Measurements from ENCODE around the gene ZNF688. TPM values are rescaled to one million over a fixed set of nuclear protein-coding genes. Genes with fewer than 3 reads are reported as not detected.

ZNF688 gene
- total and polyA plus RNA-seq, 2 of the 13 experiments (the other 11 are each of a cell fraction or from before 2014, with no cell fraction given) = 2.4 to 5.4 TPM

DNA sequence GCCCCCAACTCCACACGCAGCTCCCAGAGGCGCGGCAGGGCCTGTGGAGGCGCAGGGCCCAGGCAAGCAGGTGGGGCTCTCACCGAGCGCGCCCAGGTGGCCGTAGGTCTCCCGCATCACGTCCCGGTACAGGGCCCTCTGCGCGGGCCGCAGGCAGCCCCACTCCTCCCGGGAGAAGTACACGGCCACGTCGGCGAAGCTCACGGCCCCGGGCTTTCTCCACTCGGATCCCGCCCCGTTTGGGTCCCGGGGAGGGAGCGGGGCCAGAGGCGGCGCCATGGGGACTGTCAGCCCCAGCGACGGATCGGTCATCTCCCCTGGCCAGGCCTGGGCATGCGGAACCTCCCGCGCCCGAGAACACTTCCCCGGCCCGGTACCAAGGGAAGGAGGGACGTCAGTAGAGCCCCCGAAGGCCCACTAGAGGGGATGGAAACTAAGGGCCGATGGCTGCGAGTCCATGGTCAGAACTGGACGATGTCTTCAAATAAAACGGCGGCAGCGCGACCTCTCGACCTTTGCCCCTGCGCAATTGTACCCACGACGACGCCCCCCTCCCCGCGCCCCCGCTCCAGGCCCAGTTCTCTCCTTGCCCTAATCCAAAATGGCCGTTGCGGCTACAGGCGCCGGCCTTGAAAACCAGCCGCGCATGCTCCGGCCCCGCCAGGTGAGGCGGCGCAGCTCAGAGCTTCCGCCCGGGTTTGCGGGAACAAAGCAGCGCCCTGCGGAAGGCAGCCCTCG is 37.0 kb downstream of the ZNF688 start, which contains the start of gene ZNF747 (continued):
- TF ChIP-seq CBX2 (IDR thresholded peaks at IDR 0.05; ENCODE audit: low read depth, low read length) (no peak), CBX2 (CRISPR knock-in tag; IDR thresholded peaks at IDR 0.05; ENCODE audit: low read depth) (no peak), PHF8 (CRISPR knock-in tag; IDR thresholded peaks at IDR 0.05) (peak; percentile 98), ZNF34 (CRISPR knock-in tag; IDR thresholded peaks at IDR 0.05; ENCODE audit: borderline replicate concordance) (no peak), ZNF546 (CRISPR knock-in tag; conservative IDR thresholded peaks at IDR 0.05) (peak; percentile 81; the same call in 1 of the 2 replicates), ZNF615 (CRISPR knock-in tag; IDR thresholded peaks at IDR 0.05; ENCODE audit: borderline replicate concordance) (no peak), ZNF746 (CRISPR knock-in tag; IDR thresholded peaks at IDR 0.05) (peak; percentile 81), ZNF501 (CRISPR knock-in tag; IDR thresholded peaks at IDR 0.05) (peak; percentile 67), TEAD2 (CRISPR knock-in tag; IDR thresholded peaks at IDR 0.05) (0 out of 2 replicates have a peak, but pooled peaks have one; percentile 6), SALL2 (CRISPR knock-in tag; IDR thresholded peaks at IDR 0.05) (peak; percentile 22), ISX (CRISPR knock-in tag; conservative IDR thresholded peaks at IDR 0.05) (no peak), REPIN1 (CRISPR knock-in tag; IDR thresholded peaks at IDR 0.05; ENCODE audit: borderline replicate concordance, low read depth) (peak; percentile 61; the same call in 1 of the 2 replicates), ZNF263 (CRISPR knock-in tag; IDR thresholded peaks at IDR 0.05) (no peak), POGZ (CRISPR knock-in tag; IDR thresholded peaks at IDR 0.05) (peak; percentile 75), MEIS2 (CRISPR knock-in tag; IDR thresholded peaks at IDR 0.05) (peak; percentile 8), GTF2F1 (IDR thresholded peaks at IDR 0.05; ENCODE audit: low read length) (no peak), TAF1 (CRISPR knock-in tag; IDR thresholded peaks at IDR 0.05) (peak; percentile 85; the same call in 1 of the 2 replicates), EP300 (IDR thresholded peaks at IDR 0.05; ENCODE audit: low read depth in 2 of 2, low read length in 2 of 2) (peak; percentile 22 to 47; a peak in 2 of 4 replicates), EP300 (CRISPR knock-in tag; IDR thresholded peaks at IDR 0.05; ENCODE audit: borderline replicate concordance) (0 out of 2 replicates have a peak, but pooled peaks have one; percentile 9)
- TF ChIP-seq, protein P1, sequence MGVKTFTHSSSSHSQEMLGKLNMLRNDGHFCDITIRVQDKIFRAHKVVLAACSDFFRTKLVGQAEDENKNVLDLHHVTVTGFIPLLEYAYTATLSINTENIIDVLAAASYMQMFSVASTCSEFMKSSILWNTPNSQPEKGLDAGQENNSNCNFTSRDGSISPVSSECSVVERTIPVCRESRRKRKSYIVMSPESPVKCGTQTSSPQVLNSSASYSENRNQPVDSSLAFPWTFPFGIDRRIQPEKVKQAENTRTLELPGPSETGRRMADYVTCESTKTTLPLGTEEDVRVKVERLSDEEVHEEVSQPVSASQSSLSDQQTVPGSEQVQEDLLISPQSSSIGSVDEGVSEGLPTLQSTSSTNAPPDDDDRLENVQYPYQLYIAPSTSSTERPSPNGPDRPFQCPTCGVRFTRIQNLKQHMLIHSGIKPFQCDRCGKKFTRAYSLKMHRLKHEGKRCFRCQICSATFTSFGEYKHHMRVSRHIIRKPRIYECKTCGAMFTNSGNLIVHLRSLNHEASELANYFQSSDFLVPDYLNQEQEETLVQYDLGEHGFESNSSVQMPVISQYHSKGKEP (CRISPR knock-in tag; IDR thresholded peaks at IDR 0.05) = no peak; the same call in none of the 2 replicates
- TF ChIP-seq, protein P2, sequence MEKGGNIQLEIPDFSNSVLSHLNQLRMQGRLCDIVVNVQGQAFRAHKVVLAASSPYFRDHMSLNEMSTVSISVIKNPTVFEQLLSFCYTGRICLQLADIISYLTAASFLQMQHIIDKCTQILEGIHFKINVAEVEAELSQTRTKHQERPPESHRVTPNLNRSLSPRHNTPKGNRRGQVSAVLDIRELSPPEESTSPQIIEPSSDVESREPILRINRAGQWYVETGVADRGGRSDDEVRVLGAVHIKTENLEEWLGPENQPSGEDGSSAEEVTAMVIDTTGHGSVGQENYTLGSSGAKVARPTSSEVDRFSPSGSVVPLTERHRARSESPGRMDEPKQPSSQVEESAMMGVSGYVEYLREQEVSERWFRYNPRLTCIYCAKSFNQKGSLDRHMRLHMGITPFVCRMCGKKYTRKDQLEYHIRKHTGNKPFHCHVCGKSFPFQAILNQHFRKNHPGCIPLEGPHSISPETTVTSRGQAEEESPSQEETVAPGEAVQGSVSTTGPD (CRISPR knock-in tag; IDR thresholded peaks at IDR 0.05) = peak; percentile 64; the same call in 1 of the 2 replicates
- TF ChIP-seq, protein P3, sequence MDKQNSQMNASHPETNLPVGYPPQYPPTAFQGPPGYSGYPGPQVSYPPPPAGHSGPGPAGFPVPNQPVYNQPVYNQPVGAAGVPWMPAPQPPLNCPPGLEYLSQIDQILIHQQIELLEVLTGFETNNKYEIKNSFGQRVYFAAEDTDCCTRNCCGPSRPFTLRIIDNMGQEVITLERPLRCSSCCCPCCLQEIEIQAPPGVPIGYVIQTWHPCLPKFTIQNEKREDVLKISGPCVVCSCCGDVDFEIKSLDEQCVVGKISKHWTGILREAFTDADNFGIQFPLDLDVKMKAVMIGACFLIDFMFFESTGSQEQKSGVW (CRISPR knock-in tag; IDR thresholded peaks at IDR 0.05; ENCODE audit: borderline replicate concordance) = peak; percentile 60; the same call in 1 of the 2 replicates
- TF ChIP-seq, protein P4, sequence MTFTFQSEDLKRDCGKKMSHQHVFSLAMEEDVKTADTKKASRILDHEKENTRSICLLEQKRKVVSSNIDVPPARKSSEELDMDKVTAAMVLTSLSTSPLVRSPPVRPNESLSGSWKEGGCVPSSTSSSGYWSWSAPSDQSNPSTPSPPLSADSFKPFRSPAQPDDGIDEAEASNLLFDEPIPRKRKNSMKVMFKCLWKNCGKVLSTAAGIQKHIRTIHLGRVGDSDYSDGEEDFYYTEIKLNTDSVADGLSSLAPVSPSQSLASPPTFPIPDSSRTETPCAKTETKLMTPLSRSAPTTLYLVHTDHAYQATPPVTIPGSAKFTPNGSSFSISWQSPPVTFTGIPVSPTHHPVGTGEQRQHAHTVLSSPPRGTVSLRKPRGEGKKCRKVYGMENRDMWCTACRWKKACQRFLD (CRISPR knock-in tag; IDR thresholded peaks at IDR 0.05; ENCODE audit: borderline replicate concordance) = 0 out of 2 replicates have a peak, but pooled peaks have one; percentile 23
- TF ChIP-seq, protein P5, sequence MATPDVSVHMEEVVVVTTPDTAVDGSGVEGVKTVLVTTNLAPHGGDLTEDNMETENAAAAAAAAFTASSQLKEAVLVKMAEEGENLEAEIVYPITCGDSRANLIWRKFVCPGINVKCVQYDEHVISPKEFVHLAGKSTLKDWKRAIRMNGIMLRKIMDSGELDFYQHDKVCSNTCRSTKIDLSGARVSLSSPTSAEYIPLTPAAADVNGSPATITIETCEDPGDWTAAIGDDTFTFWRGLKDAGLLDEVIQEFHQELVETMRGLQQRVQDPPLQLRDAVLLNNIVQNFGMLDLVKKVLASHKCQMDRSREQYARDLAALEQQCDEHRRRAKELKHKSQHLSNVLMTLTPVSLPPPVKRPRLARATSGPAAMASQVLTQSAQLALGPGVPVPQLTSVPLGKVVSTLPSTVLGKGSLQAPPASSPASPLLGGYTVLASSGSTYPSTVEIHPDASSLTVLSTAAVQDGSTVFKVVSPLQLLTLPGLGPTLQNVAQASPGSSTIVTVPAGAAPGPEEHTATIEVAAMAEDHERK (CRISPR knock-in tag; IDR thresholded peaks at IDR 0.05; ENCODE audit: low read depth) = peak; percentile 95

All from HepG2 (cell line).